Fibroblast of lung (primary cell): Measurements from ENCODE around the gene CALHM5.

Experiments
- CTCF ChIP-seq, 2 donors: IDR thresholded peaks in 1 of 2; conservative IDR thresholded peaks in 1 of 2; 1 replicate in 1 of 2; 2 replicates in 1 of 2; pipeline ENCODE4 v1.5.1; 2011 to 2012; ENCODE audit warnings: low read length in 2 of 2, control low read depth in 1 of 2, inconsistent platforms in 1 of 2, low read depth in 1 of 2, mild to moderate bottlenecking in 1 of 2
- EZH2 ChIP-seq: IDR thresholded peaks from 2 replicates; pipeline ENCODE4 v1.5.1; 2012; ENCODE audit warnings: low read length, control low read depth, mild to moderate bottlenecking; ENCODE audit errors: missing control alignments

- TF ChIP-seq CTCF (conservative IDR thresholded peaks at IDR 0.05 in 1 of 2, IDR thresholded peaks at IDR 0.05 in 1 of 2; ENCODE audit: low read depth in 1 of 2, low read length in 2 of 2) (no peak), EZH2 (no peak)
Measured at GRCh38 chr6:116564921-116565872, 53.8 kb downstream of the CALHM5 start.
